ENCODE measurements around the gene MCUR1.
A peak's percentile ranks its signal among the peaks of the same experiment; 100 is the strongest.

GRCh38 chr6:13795041-13795750 lies 19.2 kb downstream of the MCUR1 start:
- TF ChIP-seq POLR2A (IDR thresholded peaks at IDR 0.05), result no peak
- peak in 5 of 7 experiments; percentile 86 to 94 (median 88) for TF ChIP-seq CTCF (IDR thresholded peaks at IDR 0.05)
- no peak for TF ChIP-seq POLR2AphosphoS5 (IDR thresholded peaks at IDR 0.05)
